GM21717 (cell line): ENCODE results near the gene ZBED4.
A peak's percentile ranks its signal among the peaks of the same experiment; 100 is the strongest.
"Not testable (repeated sequence)": the region's sequence is repeated elsewhere in the genome, so short reads cannot be mapped to it uniquely, and the experiment has no call there.

Source experiments
- ATAC-seq: cut with Tn5 transposase; IDR thresholded peaks from one replicate; pipeline ENCODE4 v1.9.1; 2021; ENCODE audit warnings: mild to moderate bottlenecking, moderate library complexity; ENCODE audit not compliant: unreplicated experiment

Gene ZBED4, protein sequence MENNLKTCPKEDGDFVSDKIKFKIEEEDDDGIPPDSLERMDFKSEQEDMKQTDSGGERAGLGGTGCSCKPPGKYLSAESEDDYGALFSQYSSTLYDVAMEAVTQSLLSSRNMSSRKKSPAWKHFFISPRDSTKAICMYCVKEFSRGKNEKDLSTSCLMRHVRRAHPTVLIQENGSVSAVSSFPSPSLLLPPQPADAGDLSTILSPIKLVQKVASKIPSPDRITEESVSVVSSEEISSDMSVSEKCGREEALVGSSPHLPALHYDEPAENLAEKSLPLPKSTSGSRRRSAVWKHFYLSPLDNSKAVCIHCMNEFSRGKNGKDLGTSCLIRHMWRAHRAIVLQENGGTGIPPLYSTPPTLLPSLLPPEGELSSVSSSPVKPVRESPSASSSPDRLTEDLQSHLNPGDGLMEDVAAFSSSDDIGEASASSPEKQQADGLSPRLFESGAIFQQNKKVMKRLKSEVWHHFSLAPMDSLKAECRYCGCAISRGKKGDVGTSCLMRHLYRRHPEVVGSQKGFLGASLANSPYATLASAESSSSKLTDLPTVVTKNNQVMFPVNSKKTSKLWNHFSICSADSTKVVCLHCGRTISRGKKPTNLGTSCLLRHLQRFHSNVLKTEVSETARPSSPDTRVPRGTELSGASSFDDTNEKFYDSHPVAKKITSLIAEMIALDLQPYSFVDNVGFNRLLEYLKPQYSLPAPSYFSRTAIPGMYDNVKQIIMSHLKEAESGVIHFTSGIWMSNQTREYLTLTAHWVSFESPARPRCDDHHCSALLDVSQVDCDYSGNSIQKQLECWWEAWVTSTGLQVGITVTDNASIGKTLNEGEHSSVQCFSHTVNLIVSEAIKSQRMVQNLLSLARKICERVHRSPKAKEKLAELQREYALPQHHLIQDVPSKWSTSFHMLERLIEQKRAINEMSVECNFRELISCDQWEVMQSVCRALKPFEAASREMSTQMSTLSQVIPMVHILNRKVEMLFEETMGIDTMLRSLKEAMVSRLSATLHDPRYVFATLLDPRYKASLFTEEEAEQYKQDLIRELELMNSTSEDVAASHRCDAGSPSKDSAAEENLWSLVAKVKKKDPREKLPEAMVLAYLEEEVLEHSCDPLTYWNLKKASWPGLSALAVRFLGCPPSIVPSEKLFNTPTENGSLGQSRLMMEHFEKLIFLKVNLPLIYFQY

DNA sequence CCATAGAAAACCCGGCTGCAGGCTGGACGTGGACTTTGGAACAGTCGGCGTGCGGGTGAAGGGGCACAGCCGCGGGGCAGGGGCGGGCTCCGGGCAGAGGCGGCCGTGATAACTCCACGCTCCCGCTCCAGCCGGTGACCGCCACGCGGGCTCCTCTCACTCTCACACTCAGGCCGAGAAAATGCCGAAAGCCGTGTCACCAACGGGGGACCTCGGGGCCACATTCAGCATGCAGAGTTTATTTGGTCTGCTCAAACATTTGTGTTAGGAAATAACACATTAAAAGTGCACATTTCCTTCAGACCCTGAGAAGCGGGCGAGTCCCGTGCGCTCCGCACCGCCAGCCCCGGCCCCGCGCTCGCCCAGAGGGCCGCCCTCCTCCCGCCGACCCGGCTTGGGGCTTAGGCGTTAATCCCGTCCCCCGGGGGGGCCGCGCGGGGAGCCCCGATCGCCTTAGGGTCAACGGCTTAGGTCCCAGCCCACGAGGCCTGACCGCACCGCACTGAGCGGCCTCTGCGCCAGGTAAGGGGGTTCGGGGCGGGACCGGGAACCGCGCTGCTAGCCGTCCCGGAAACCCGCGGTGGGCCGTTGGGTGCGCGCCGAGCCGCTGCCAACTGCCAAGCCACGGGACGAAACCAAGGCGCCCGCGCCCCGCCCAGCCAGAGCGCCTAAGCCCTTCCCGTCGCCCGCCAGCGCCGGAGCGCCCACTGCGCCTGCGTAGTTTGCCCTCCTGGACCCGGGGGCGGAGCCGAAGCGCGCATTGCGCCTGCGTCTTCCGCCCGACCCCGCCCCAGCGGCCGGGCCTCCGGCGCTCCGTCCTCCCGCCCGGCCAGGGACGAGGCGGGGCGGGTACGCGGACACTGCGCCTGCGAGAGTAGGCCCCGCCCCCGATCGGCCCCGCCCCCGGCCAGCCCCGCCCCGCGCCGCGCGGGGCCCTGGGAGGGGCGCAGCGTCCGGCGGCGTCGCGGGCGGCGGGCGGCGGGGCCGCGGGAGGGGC is at the start of gene ZBED4:
Gene ZBED4 (plus strand): TSS at position 947 of the 997 bp plus-strand sequence. CDS start 29,819 bp downstream, outside the sequence.
- peak; percentile 51 for ATAC-seq

DNA sequence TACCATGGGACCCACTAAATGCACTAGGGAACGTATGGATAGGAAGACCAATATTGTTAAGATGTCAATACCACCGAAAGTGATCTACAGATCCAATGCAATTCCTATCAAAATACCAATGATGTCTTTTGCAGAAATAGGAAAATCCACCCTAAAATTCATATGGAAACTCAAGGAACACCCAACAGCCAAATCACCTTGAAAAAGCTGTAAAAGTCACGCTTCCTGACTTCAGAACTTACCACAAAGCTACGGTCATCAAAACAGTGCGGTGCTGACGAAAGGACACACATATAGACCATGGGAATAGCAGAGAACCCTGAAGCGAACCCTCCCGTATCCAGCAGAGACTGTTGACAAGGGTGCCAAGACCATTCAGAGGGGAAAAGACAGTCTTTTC is 46.5 kb upstream of the ZBED4 start:
- no peak for ATAC-seq

DNA sequence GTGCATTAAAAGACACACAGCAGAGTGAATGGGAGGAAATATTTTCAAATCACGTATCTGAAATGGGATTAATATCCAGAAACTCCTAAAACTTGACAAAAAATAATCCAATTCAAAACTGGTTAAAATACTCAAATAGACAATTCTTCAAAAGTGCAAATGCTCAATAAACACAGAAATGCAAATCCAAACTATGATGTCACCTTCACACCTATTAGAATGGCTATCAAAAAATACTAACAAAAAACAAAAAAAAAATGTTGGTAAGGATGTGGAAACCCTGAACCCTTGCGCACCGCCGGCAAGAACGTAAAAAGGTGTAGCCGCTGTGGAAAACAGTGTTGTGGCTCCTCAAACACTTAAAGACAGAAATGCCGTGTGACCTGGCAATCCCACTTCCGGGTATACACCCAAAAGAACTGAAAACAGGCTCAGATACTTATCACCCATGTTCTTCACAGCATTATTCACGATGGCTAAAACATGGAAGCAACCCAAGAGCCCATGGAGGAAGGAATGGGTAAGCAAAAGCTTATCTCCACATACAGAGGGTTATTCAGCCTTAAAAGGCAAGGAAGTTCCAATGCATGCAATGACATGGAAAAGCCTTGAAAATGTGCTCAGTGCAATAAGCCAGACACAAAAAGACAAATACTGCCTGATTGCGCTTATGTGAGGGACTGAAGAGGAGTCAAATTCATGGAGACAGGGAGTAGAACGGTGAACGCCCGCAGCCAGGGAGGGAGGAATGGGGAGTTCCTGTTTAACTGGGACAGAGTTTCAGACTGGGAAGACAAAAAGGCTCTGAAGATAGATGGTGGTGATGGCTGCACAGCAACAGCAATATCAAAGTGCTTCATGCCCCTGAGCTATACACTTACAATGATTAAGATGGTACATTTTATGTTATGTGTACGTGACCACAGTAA is 45.6 kb upstream of the ZBED4 start:
- ATAC-seq = no peak

DNA sequence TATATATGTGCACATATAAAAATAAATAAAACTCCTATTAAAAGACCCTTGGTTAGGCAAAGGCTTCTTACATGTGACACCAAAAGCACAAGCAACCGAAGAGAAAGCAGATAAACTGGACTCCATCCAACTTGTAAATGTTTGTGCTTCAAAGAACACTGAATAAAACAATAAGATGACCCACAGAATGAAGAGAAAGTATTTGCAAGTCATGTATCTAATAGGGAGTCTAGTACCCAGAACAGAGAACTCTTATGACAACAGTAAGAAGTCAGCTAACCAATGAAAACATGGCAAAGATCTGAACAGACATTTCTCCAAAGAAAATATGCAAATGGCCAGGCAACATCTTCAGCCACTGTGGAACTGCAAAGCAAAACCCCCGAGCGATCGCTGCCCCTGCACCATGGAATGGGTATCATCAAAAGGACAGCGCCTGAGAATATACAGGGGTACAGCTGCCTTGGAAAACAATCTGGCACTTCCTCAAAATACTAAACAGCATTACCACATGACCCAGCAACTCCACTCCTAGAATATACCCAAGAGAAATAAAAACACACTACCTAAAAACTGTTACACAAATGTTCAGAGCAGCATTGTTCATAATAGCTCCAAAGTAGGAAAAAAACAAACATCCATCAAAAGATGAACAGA is 43.2 kb upstream of the ZBED4 start:
- ATAC-seq = no peak

DNA sequence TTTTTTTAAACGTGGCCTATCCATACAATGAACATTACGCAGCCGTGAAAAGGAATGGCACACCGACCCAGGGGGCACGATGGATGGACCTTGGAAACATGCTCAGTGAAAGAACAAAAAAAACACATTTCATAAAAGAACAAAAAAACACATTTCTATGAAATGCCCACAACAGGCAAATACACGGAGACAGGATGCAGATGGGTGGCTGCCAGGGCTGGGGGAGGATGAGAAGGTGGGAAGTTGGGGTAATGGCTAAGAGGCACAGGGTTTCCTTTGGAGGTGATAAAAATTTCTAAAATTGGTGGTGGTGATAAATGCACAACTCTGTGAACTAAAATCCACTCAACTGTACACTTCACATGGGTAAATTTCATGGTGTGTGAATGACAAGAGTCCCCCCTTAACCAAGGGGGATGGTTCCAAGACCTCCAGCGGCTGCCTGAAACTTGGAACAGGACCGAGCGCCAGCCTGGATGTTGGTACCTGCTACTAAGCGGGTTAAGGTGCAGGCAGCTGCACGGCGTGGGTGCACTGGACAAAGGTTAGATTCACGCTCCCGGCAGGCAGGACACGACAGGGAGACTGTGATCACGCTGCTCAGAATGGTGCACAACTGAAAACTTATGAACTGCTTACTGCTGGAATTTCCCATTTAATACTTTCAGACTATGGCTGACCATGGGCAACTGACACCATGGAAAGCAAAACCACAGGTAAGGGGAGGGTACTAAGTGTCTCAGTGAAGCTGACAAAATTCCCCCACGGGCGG is 42.4 kb upstream of the ZBED4 start:
- ATAC-seq = no peak

DNA sequence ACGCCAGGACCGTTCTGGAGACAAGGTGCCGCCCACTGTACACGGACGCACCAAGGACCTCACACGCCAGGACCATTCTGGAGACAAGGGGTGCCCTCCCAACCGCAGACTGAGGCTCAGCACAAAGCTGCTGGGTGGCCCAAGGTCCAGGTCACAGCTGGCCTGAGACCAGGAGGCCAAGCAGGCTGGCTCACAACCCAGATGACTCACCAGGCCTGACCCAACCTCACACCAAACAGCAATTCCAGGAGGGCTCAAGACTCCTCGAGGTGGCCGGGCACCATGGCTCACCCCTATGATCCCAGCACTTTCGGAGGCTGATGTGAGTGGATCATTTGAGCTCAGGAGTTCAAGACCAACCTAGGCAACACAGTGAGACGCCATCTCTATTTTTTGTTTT is 40.8 kb upstream of the ZBED4 start:
- ATAC-seq = no peak

DNA sequence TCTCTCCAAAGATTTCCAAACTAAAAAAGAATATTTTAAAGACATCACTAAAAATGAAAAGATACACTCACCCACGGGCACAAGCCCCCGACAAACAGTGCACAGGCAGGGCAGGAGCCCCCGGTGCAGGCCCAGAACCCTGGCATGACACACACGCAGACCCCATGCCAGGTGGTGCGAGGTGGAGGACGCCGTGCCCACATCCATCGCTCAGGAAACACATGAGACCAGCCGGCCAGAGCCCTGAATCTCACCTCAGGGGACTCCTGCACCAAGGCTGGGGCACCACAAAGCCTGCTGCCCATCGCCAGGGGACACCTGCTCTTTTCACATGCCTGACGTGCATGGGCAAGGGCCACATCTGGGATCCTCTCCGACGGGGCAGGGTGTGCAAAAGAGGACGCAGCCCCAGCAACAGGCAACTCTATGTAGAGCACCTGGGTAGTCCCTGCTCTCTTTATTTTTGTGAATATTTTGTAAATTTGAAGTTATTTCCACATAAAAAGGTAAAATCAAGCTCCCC is 39.4 kb upstream of the ZBED4 start:
- ATAC-seq = no peak

DNA sequence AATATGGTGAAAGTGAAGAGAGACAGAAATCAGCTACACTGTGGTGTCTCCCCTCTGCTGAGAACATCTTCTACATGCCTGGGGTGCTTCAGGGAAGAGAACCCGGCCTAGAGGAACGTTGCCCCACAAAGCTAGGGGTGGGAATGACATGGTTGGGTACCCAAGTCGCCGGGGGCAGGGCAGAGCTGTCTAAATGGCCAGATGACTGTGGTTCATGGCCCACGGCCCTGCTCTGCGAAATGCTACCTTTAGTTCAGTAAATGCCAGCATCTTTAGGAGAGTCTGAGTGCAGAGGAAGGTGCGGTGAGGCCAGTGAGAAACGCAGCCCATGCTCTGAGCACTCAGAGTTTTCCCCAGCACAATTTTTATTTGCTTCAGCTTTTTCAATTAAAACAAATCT is 38.8 kb upstream of the ZBED4 start:
- ATAC-seq = no peak

DNA sequence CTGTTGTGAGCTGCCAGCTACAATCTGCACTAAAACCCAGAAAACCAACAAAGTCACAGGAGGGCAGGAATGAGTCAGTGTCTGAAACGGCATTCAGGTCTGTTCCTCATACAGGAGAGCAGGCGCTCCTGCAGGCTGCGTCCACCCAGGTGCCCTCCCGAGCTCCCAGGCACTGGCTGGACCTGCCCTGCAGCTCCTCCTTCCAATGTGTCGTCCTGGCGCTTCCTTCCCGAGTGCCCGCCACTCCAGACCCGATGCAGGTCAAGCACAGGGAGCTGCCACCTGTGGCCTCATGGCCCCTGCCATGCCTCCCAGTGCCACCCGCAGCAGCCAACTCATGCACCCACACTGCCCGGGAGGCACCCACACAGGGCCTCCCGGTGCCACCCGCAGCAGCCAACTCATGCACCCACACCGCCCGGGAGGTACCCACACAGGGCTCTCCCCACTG is 38.0 kb upstream of the ZBED4 start:
- no peak for ATAC-seq

DNA sequence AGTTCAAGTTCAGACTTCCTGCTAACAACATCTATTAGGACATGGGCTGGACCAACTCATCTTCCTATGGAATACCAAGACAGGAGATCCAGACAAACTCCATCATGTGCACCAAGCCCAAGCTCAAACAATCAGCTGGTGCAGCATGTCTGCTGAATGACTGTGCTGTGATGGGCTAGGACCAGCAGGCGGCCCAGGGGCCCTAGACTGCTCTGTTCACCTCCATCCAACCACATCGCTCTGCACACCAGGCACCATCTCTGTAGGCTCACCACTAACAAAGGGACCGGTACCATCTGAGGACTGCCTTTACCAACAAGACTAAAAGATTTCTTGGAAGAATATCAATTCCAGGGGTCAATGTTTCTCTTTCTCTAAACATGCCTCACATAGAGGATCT is 36.3 kb upstream of the ZBED4 start:
- ATAC-seq = no peak

DNA sequence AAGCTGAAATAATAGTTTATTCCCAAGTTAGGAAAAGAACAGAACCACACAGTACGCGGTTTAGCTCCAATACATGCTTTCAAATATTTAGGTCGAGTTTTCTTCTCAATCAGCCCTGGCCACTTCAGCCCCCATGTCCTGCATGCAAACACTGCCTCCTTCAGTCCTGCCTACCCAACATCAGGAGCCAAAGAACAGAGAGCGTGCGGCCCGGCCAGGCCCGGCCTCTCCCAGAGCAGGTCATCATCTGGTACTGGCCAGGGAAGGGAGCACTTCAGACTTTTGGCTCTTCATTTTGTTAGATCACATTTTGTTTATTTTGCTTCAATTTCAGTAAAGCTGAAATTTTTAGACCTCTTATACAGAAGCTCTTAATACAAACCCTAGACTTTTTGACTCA is 32.7 kb upstream of the ZBED4 start:
- no peak for ATAC-seq

DNA sequence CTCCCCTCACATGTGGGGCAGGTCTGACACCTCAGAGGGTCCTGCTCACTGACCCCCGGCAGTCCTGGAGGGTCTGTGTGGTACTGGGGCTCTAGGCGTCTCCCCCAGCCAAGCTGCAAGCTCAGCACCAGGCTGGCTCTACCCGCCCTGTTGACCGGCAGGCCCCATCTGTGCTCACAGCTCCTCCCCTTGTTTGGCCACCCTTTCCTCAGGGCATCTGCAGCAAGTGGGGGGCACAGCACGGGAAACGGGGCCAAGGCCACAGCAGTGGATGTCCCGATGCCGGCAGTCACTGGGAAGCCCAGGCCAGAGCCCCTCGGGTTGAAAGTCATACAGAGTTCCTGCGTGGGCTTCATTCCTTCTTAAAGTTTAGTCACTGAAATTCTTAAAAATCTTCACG is 31.9 kb upstream of the ZBED4 start:
- ATAC-seq = not testable (repeated sequence)

DNA sequence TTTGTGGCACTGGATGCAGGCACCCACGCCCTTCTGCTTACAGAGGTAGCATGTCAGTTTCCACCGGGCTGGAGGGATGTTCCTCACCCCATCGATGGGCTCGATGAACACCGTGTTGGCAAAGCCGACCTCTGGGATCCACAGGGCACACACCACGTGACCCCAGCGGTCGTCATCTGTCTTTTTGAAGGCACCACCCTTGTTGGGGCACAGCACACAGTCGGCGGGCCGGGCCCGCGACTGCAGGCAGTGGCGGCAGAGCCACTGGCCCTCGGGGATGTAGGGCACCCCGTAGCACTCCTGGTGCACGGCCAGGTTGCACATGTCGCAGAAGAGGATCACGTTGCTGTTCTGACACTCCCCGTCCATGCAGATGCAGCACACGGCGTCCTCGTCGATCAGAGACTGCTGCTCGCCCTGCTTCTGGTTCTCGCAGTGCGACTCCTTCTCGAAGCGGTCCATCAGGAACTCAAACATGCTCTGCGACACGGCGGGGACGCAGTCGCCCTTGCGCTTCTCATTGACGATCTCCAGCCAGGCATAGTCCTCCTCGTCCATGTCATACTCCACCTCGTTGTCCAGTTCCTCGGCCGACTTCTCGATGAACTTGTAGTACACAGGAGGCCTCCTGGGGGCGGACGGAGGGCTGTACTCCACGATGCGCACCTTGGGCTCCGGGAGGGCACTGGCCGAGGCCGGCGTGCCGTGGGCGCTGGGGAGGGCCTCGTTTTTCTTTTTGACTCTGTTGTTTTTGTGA is 30.2 kb upstream of the ZBED4 start:
- ATAC-seq = no peak

DNA sequence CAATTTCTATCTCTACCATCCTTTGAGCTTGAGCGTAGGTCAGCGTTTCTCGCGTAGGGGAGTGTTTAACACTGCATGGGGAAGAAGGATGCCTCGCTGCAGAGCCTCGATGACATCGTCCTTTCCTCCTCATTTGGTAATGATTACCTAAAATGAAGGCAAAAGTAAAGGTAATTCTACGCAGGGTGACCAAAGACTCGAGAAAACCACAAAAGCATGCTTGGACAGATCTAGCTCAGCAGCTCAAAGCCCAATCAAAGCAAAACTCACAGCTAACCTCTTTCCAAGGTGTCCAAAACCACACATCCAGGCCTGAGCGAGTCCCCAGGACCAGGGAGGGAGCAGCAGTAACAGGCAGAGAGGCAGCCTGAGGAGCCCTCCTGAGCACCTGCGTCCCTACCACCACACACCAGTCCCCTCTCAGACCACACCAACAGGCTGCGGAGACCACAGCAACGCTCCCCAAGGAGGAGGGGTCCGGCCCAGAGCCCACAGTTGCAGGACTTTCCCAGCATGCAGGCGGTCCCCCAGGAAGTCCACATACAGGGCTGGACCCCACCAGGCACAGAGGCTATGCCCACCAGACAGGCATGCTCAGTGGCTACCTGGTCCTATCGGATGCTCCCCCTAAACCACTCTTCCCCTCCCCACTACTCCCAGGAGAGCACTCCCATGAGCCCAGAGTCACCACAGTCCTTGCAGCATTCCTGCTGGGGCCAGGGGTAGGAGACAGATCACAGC is 29.3 kb upstream of the ZBED4 start:
- ATAC-seq = no peak

DNA sequence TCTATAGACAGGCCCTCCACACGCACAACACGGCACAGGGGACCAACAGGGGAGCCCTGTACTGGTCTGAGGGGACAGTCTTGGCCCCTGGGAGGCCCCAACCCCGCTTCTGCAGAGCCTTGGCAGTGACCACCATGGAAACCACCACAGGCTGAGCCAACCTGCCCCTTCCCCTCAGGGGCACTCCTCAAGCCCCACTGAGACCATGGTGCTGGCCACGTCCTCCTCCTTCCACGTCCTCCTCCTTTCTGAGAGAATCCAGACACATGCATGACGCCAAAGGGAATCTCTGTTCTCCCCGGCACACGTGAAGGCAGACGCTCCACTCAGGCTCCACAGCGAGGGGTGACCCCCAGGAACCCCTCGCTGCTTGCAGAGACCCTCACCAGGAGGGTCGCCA is 28.7 kb upstream of the ZBED4 start:
- no peak for ATAC-seq

DNA sequence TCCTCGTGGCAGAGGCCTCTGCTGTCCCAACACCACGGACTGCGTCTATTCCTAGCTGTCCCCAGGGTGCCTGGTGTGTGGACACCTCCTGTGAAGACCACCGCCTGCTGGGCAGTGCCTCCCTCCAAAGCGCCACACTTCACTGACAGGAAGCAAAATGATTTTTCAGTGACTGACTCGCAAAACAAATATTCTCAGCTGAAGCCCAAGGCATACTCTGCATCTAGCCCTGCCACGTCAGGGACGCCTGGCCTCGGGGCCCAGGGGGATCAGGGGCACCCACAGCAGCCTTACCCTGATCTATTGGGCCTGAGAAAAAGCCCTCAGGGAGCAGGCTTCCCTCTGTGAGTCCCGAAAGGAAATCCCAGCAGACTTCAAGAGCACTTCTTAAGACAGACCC is 28.2 kb upstream of the ZBED4 start:
- ATAC-seq = no peak
